GM18909 (cell line): ENCODE results near the gene ATOH8.

Source experiments
- ATAC-seq: cut with Tn5 transposase; IDR thresholded peaks from one replicate; pipeline ENCODE4 v1.9.1; 2021; ENCODE audit warnings: mild to moderate bottlenecking; ENCODE audit not compliant: unreplicated experiment, poor library complexity

Gene ATOH8

GRCh38 chr2:85795331-85796045, 41.7 kb downstream of the ATOH8 start:
- ATAC-seq = no peak

- ATAC-seq = no peak
Observed at GRCh38 chr2:85796046-85796340, 42.2 kb downstream of the ATOH8 start.

GRCh38 chr2:85796341-85797262, 42.8 kb downstream of the ATOH8 start:
- ATAC-seq = no peak

GRCh38 chr2:85797263-85797660, 43.5 kb downstream of the ATOH8 start:
- ATAC-seq = no peak

- ATAC-seq = no peak
Observed at GRCh38 chr2:85797921-85798320, 44.1 kb downstream of the ATOH8 start.

- ATAC-seq = no peak
Observed at GRCh38 chr2:85799215-85799956, 45.6 kb downstream of the ATOH8 start.

GRCh38 chr2:85800586-85800985, 46.8 kb downstream of the ATOH8 start:
- no peak for ATAC-seq

- no peak for ATAC-seq
Observed at GRCh38 chr2:85801871-85802270, 48.1 kb downstream of the ATOH8 start.

GRCh38 chr2:85802354-85803103, 48.7 kb downstream of the ATOH8 start:
- ATAC-seq = no peak

GRCh38 chr2:85803704-85804425, 50.1 kb downstream of the ATOH8 start:
- ATAC-seq = no peak

- no peak for ATAC-seq
Observed at GRCh38 chr2:85804583-85804982, 50.8 kb downstream of the ATOH8 start.

GRCh38 chr2:85806358-85807118, 52.7 kb downstream of the ATOH8 start:
- no peak for ATAC-seq

- no peak for ATAC-seq
Observed at GRCh38 chr2:85807756-85808155, 54.0 kb downstream of the ATOH8 start.

GRCh38 chr2:85810371-85811179, 56.8 kb downstream of the ATOH8 start:
- ATAC-seq = no peak

- no peak for ATAC-seq
Observed at GRCh38 chr2:85811180-85812093, 57.6 kb downstream of the ATOH8 start.

GRCh38 chr2:85812094-85812735, 58.4 kb downstream of the ATOH8 start:
- ATAC-seq = no peak
